Measurements from ENCODE around the gene SORBS1. TPM values are rescaled to one million over a fixed set of nuclear protein-coding genes. Genes with fewer than 3 reads are reported as not detected.

SORBS1 gene
- total and polyA plus RNA-seq, 2 of the 13 experiments (the other 11 are each of a cell fraction or from before 2014, with no cell fraction given): 16.8 to 39.8 TPM

DNA sequence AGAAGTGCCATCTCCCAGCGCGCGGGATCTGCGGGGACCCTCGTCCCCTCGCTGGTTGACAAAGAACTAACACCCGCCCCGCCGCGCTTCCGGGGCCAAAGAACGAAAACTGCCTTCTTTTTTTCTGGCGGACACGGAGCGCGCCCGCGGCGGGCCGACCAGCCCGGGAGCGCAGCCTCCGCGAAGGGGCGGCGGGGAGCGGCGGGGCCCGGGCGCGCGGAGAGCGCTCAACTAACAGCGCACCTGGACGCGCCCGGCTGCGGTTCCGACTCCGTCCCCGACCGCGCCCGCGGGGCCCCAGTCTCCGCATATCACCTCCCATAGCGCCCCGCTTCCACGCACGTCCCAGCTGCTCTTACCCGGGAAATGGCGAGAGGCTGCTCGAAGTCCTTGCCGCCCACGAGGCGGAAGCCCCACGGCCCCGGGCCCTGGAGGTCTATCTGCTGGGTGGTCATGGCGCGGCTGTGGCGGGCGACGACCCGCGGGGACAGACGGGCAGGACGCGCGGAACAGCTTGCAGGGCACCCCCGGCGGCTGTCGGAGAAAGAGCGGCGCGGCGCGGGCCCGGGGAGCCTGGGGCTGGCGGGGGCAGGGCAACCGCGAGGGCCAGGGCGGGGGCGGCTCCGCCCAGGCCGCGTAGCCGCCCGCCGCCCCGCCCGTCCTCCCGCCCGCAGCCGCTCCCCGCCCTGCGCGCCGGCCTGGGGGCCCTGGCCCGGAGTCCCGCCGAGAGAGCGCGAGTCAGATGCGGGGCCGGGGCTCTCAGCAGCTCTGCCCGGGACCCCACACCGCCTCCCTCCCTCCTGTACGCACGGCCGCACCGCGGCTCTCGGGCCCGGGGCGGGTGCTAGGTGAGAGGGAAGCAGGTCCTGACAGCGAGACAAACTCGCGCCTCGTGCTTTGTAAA, 270.5 kb downstream of the SORBS1 start, which contains the start of gene PDLIM1 (continued):
- TF ChIP-seq, protein P1, sequence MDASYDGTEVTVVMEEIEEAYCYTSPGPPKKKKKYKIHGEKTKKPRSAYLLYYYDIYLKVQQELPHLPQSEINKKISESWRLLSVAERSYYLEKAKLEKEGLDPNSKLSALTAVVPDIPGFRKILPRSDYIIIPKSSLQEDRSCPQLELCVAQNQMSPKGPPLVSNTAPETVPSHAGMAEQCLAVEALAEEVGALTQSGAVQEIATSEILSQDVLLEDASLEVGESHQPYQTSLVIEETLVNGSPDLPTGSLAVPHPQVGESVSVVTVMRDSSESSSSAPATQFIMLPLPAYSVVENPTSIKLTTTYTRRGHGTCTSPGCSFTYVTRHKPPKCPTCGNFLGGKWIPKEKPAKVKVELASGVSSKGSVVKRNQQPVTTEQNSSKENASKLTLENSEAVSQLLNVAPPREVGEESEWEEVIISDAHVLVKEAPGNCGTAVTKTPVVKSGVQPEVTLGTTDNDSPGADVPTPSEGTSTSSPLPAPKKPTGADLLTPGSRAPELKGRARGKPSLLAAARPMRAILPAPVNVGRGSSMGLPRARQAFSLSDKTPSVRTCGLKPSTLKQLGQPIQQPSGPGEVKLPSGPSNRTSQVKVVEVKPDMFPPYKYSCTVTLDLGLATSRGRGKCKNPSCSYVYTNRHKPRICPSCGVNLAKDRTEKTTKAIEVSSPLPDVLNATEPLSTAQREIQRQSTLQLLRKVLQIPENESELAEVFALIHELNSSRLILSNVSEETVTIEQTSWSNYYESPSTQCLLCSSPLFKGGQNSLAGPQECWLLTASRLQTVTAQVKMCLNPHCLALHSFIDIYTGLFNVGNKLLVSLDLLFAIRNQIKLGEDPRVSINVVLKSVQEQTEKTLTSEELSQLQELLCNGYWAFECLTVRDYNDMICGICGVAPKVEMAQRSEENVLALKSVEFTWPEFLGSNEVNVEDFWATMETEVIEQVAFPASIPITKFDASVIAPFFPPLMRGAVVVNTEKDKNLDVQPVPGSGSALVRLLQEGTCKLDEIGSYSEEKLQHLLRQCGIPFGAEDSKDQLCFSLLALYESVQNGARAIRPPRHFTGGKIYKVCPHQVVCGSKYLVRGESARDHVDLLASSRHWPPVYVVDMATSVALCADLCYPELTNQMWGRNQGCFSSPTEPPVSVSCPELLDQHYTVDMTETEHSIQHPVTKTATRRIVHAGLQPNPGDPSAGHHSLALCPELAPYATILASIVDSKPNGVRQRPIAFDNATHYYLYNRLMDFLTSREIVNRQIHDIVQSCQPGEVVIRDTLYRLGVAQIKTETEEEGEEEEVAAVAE (CRISPR knock-in tag; IDR thresholded peaks at IDR 0.05; ENCODE audit: borderline replicate concordance): no peak
- TF ChIP-seq ZNF569 (CRISPR knock-in tag; IDR thresholded peaks at IDR 0.05; ENCODE audit: borderline replicate concordance): no peak
- no peak for TF ChIP-seq SP1 (IDR thresholded peaks at IDR 0.05)
- 0 out of 2 replicates have a peak, but pooled peaks have one; percentile 18 for TF ChIP-seq SP1 (CRISPR knock-in tag; IDR thresholded peaks at IDR 0.05)
- no peak for TF ChIP-seq ZNF160 (CRISPR knock-in tag; IDR thresholded peaks at IDR 0.05)
- TF ChIP-seq ZNF883 (CRISPR knock-in tag; IDR thresholded peaks at IDR 0.05; ENCODE audit: not compliant biosample characterization): peak; percentile 75
- TF ChIP-seq NONO (IDR thresholded peaks at IDR 0.05): no peak
- TF ChIP-seq NONO (CRISPR knock-in tag; conservative IDR thresholded peaks at IDR 0.05): peak; percentile 58
- TF ChIP-seq, protein P2, sequence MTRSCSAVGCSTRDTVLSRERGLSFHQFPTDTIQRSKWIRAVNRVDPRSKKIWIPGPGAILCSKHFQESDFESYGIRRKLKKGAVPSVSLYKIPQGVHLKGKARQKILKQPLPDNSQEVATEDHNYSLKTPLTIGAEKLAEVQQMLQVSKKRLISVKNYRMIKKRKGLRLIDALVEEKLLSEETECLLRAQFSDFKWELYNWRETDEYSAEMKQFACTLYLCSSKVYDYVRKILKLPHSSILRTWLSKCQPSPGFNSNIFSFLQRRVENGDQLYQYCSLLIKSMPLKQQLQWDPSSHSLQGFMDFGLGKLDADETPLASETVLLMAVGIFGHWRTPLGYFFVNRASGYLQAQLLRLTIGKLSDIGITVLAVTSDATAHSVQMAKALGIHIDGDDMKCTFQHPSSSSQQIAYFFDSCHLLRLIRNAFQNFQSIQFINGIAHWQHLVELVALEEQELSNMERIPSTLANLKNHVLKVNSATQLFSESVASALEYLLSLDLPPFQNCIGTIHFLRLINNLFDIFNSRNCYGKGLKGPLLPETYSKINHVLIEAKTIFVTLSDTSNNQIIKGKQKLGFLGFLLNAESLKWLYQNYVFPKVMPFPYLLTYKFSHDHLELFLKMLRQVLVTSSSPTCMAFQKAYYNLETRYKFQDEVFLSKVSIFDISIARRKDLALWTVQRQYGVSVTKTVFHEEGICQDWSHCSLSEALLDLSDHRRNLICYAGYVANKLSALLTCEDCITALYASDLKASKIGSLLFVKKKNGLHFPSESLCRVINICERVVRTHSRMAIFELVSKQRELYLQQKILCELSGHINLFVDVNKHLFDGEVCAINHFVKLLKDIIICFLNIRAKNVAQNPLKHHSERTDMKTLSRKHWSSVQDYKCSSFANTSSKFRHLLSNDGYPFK (CRISPR knock-in tag; IDR thresholded peaks at IDR 0.05; ENCODE audit: borderline replicate concordance): no peak; the same call in 1 of the 2 replicates
- TF ChIP-seq, protein P3, sequence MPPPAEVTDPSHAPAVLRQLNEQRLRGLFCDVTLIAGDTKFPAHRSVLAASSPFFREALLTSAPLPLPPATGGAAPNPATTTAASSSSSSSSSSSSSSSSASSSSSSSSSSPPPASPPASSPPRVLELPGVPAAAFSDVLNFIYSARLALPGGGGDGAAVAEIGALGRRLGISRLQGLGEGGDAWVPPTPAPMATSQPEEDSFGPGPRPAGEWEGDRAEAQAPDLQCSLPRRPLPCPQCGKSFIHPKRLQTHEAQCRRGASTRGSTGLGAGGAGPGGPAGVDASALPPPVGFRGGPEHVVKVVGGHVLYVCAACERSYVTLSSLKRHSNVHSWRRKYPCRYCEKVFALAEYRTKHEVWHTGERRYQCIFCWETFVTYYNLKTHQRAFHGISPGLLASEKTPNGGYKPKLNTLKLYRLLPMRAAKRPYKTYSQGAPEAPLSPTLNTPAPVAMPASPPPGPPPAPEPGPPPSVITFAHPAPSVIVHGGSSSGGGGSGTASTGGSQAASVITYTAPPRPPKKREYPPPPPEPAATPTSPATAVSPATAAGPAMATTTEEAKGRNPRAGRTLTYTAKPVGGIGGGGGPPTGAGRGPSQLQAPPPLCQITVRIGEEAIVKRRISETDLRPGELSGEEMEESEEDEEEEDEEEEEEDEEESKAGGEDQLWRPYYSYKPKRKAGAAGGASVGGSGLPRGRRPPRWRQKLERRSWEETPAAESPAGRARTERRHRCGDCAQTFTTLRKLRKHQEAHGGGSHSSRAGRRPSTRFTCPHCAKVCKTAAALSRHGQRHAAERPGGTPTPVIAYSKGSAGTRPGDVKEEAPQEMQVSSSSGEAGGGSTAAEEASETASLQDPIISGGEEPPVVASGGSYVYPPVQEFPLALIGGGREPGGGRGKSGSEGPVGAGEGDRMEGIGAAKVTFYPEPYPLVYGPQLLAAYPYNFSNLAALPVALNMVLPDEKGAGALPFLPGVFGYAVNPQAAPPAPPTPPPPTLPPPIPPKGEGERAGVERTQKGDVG (CRISPR knock-in tag; IDR thresholded peaks at IDR 0.05; ENCODE audit: borderline replicate concordance): no peak
- TF ChIP-seq MEIS2 (CRISPR knock-in tag; IDR thresholded peaks at IDR 0.05): 0 out of 2 replicates have a peak, but pooled peaks have one; percentile 42
- TF ChIP-seq GATAD2A (CRISPR knock-in tag; IDR thresholded peaks at IDR 0.05): no peak
- TF ChIP-seq JDP2 (CRISPR knock-in tag; IDR thresholded peaks at IDR 0.05; ENCODE audit: borderline replicate concordance): no peak; the same call in 1 of the 2 replicates
- no peak for TF ChIP-seq RFXANK (CRISPR knock-in tag; IDR thresholded peaks at IDR 0.05)
- peak; percentile 48; the same call in 1 of the 2 replicates for TF ChIP-seq ZNF776 (CRISPR knock-in tag; IDR thresholded peaks at IDR 0.05)
- TF ChIP-seq ZNF34 (CRISPR knock-in tag; IDR thresholded peaks at IDR 0.05; ENCODE audit: borderline replicate concordance): no peak
- TF ChIP-seq FOXA1 (IDR thresholded peaks at IDR 0.05): no peak
- TF ChIP-seq FOXA1 (CRISPR knock-in tag; IDR thresholded peaks at IDR 0.05): 0 out of 2 replicates have a peak, but pooled peaks have one; percentile 6
